GM12878 (cell line): Measurements from ENCODE around the gene COL2A1. TPM values are rescaled to one million over a fixed set of nuclear protein-coding genes. Genes with fewer than 3 reads are reported as not detected.

Experiments
- ATAC-seq: fragments of 200-7000 bp; cut with Tn5 transposase; 3 replicates; pipeline ENCODE4 v1.9.1; 2020; ENCODE audit warnings: mild to moderate bottlenecking, moderate library complexity
- BruUV-seq: library from RNA; stranded (reverse); fragments of 400-500 nt; replicated peaks from 2 replicates; lab custom pipeline; 2021; lab: Mats Ljungman, UMichigan
- CTCF ChIA-PET: fragments of 300-600 bp; sonication (Branson Sonifier 250); formaldehyde crosslinking; extraction: SDS; loops from one replicate; lab custom pipeline; 2021; ENCODE audit warnings: inconsistent platforms; lab: Yijun Ruan, JAX
- POLR2A ChIA-PET: fragments of 350-600 bp; formaldehyde crosslinking; extraction: SDS; loops from one replicate; lab custom pipeline; 2021; ENCODE audit warnings: inconsistent platforms; lab: Charles Lee
- RAD21 ChIA-PET: fragments of 300-600 bp; sonication (Branson Sonifier 250); formaldehyde crosslinking; loops from one replicate; lab custom pipeline; 2023; ENCODE audit warnings: antibody characterized with exemption; ENCODE audit not compliant: unreplicated experiment; lab: Charles Lee
- SMC1A ChIA-PET: fragments of 300-600 bp; sonication (Branson Sonifier 250); formaldehyde crosslinking; loops from one replicate; lab custom pipeline; 2023; ENCODE audit not compliant: unreplicated experiment, uncharacterized antibody; lab: Charles Lee
- DNase-seq: peaks from one replicate; pipeline ENCODE4 v3.0.0-alpha.2; 2011; ENCODE audit warnings: low read depth, low spot score
- FAIRE-seq: peaks from 3 replicates; lab custom pipeline; 2011; peaks lifted over from hg19 to GRCh38; lab: Jason Lieb, UNC
- H2AFZ ChIP-seq: 2 replicates; pipeline ENCODE4 v1.6.0; 2011; ENCODE audit warnings: low read depth, low read length, control low read depth; ENCODE audit not compliant: control insufficient read depth
- H3K27ac ChIP-seq: 2 replicates; pipeline ENCODE4 v1.5.1; 2011; ENCODE audit warnings: control low read depth; ENCODE audit not compliant: control insufficient read depth, insufficient read depth
- H3K27me3 ChIP-seq, 2 experiments: replicated peaks in 1 of 2; 2 replicates each; pipeline versions ENCODE4 v1.6.0 to v1.6.1; 2011; ENCODE audit warnings: low read length in 1 of 2; ENCODE audit not compliant: control insufficient read depth in 2 of 2, insufficient read depth in 2 of 2
- H3K36me3 ChIP-seq, 2 experiments: 2 replicates each; pipeline ENCODE4 v1.5.1; 2011; ENCODE audit warnings: low read length in 1 of 2; ENCODE audit not compliant: control insufficient read depth in 2 of 2, insufficient read depth in 2 of 2
- H3K4me1 ChIP-seq: 2 replicates; pipeline ENCODE4 v1.6.1; 2011; ENCODE audit warnings: mild to moderate bottlenecking, low read length, moderate library complexity, mixed read lengths; ENCODE audit not compliant: control insufficient read depth, insufficient read depth
- H3K4me2 ChIP-seq: 2 replicates; pipeline ENCODE4 v1.6.0; 2011; ENCODE audit warnings: control low read depth; ENCODE audit not compliant: control insufficient read depth, insufficient read depth
- H3K4me3 ChIP-seq: fragments of 200-600 bp; sonication (generic); 2 replicates; pipeline ENCODE4 v1.5.1; 2016
- H3K79me2 ChIP-seq: 2 replicates; pipeline ENCODE4 v1.6.0; 2011; ENCODE audit warnings: low read length; ENCODE audit not compliant: control insufficient read depth, insufficient read depth
- H3K9ac ChIP-seq: 2 replicates; pipeline ENCODE4 v1.8.0; 2011; ENCODE audit warnings: low read length, control low read depth, mixed read lengths; ENCODE audit not compliant: control insufficient read depth, insufficient read depth
- H3K9me3 ChIP-seq: replicated peaks from 3 replicates; pipeline ENCODE4 v1.5.1; 2011; ENCODE audit warnings: mild to moderate bottlenecking, low read length; ENCODE audit not compliant: control insufficient read depth, insufficient read depth
- H4K20me1 ChIP-seq: 2 replicates; pipeline ENCODE4 v1.6.0; 2011; ENCODE audit not compliant: control insufficient read depth, insufficient read depth
- HDAC6 ChIP-seq: fragments of 200-600 bp; sonication (generic); IDR thresholded peaks from one replicate; pipeline ENCODE4 v1.8.0; 2017; ENCODE audit warnings: antibody characterized with exemption; ENCODE audit not compliant: unreplicated experiment
- KAT2A ChIP-seq: conservative IDR thresholded peaks from 2 replicates; pipeline ENCODE4 v1.6.1; 2011; ENCODE audit warnings: low read depth, low read length; ENCODE audit not compliant: control insufficient read depth
- KDM1A ChIP-seq: fragments of 200-600 bp; sonication (generic); IDR thresholded peaks from 2 replicates; pipeline ENCODE4 v1.6.1; 2016; ENCODE audit warnings: borderline replicate concordance
- RAD21 ChIP-seq: IDR thresholded peaks from 2 replicates; pipeline ENCODE4 v1.6.1; 2011; ENCODE audit warnings: mild to moderate bottlenecking, low read depth, low read length, moderate library complexity; ENCODE audit not compliant: insufficient read depth
- RAD51 ChIP-seq: fragments of 450-650 bp; IDR thresholded peaks from 2 replicates; pipeline ENCODE4 v1.6.1; 2016; ENCODE audit warnings: moderate library complexity, mild to moderate bottlenecking, inconsistent platforms
- SMC3 ChIP-seq: IDR thresholded peaks from 2 replicates; pipeline ENCODE4 v1.6.1; 2011; ENCODE audit warnings: low read length, improper control_type of control experiment, borderline replicate concordance
- STAT1 ChIP-seq: fragments of 450-650 bp; conservative IDR thresholded peaks from 2 replicates; pipeline ENCODE4 v1.6.1; 2014; ENCODE audit warnings: antibody characterized with exemption, mild to moderate bottlenecking
- ZBTB40 ChIP-seq: fragments of 450-650 bp; IDR thresholded peaks from 2 replicates; pipeline ENCODE4 v1.6.1; 2016; ENCODE audit warnings: mild to moderate bottlenecking, moderate library complexity, borderline replicate concordance
- ZNF592 ChIP-seq: fragments of 450-650 bp; IDR thresholded peaks from 2 replicates; pipeline ENCODE4 v1.6.1; 2017; ENCODE audit warnings: mild to moderate bottlenecking, moderate library complexity
- WGBS: methylation state at CpG from one replicate; pipeline ENCODE4 v1.1.6; 2016; ENCODE audit warnings: low lambda C conversion rate; ENCODE audit not compliant: insufficient replicate concordance, insufficient coverage; ENCODE audit errors: missing lambda C conversion rate; 5-methylcytosine and 5-hydroxymethylcytosine counted together
- in situ Hi-C: fragments of 300-500 bp; cut with MboI; formaldehyde crosslinking; loops from 9 replicates; pipeline ENCODE4 v1.14.3; 2018; ENCODE audit warnings: mixed read lengths
- intact Hi-C: fragments of 100-400 bp; cut with micrococcal nuclease; formaldehyde crosslinking; loops from one replicate; pipeline ENCODE4 v1.14.2; 2022; ENCODE audit not compliant: unreplicated experiment
- polyA plus RNA-seq, 11 experiments: library from polyadenylated mRNA; depleted of rRNA in 4 of 11; unstranded in 6 of 11; stranded (reverse) in 5 of 11; fragments of >200 nt; fragmentation: Nextera tagmentation in 4 of 11; fragmentation: Illumina TruSeq in 1 of 11; extraction: Ambion mirVana in 4 of 11; extraction: Trizol in 1 of 11; gene quantifications; 1 replicate in 1 of 11; 2 replicates in 10 of 11; pipeline versions ENCODE4 v1.2.1 to v1.2.3, GENCODE V29; 2011 to 2016; ENCODE audit warnings: inconsistent platforms in 2 of 11, missing spikeins in 2 of 11, low read depth in 1 of 11
- total RNA-seq, 4 experiments: library from RNA; depleted of rRNA in 3 of 4; stranded (reverse); fragments of >200 nt in 3 of 4; fragmentation: Illumina TruSeq in 1 of 4; extraction: Trizol in 1 of 4; gene quantifications; 2 replicates each; pipeline versions ENCODE4 v1.2.1 to v1.2.3, GENCODE V29; 2013 to 2021
- TF ChIP-seq, protein P1 (sequence below): IDR thresholded peaks from 2 replicates; pipeline ENCODE4 v1.6.1; 2012; ENCODE audit warnings: low read depth, low read length, improper control_type of control experiment
- TF ChIP-seq, protein P2 (sequence below): IDR thresholded peaks from 2 replicates; pipeline ENCODE4 v1.6.1; 2011; ENCODE audit warnings: mild to moderate bottlenecking, low read depth, low read length, moderate library complexity; ENCODE audit not compliant: insufficient replicate concordance
- TF ChIP-seq, protein P3 (sequence below): IDR thresholded peaks from 2 replicates; pipeline ENCODE4 v1.6.1; 2011; ENCODE audit warnings: low read depth, low read length, improper control_type of control experiment, borderline replicate concordance

Gene COL2A1
- total and polyA plus RNA-seq, 10 of the 15 experiments (the other 5 are each of a cell fraction or from before 2014, with no cell fraction given), result 0.06 to 0.67 (median 0.19) TPM; not detected in 1

GRCh38 chr12:47984331-47984801 lies 19.9 kb downstream of the COL2A1 start:
- Histone ChIP-seq H3K4me1 (peaks cover under 1% of the 10 kb centered on the region), H3K9me3 (no peaks in the 10 kb centered on the region), H3K4me2 (no peak overlapping the region), H3K36me3 (no peaks in the 10 kb centered on the region), H4K20me1 (no peaks in the 10 kb centered on the region), H2AFZ (no peak overlapping the region), H3K27ac (no peak overlapping the region), H3K79me2 (no peaks in the 10 kb centered on the region), H3K27me3 (no peaks in the 10 kb centered on the region; a peak in 3 of 4 replicates), H3K4me3 (no peak overlapping the region), H3K9ac (no peak overlapping the region)
- WGBS, result 54% methylated on average over 8 of the region's 8 CpGs
- DNase-seq, result no peak
- ChIA-PET CTCF (interaction anchor here (1.4 kb wide), 1 partner anchor 21 kb away, joined by 5 read pairs; the partner anchor contains the start of gene TMEM106C), SMC1A (no interaction called here), POLR2A (no interaction called here), RAD21 (no interaction called here)
- ATAC-seq, result no peak
- BruUV-seq, result no TSS peak
- in situ Hi-C loops (no loop called here), intact Hi-C loops (no loop called here)
- no peak for FAIRE-seq
- TF ChIP-seq SMC3 (no peak), KAT2A (no peak), ZBTB40 (no peak), KDM1A (no peak), STAT1 (no peak), RAD21 (no peak), ZNF592 (no peak), RAD51 (no peak), HDAC6 (no peak)
- TF ChIP-seq, protein P1, sequence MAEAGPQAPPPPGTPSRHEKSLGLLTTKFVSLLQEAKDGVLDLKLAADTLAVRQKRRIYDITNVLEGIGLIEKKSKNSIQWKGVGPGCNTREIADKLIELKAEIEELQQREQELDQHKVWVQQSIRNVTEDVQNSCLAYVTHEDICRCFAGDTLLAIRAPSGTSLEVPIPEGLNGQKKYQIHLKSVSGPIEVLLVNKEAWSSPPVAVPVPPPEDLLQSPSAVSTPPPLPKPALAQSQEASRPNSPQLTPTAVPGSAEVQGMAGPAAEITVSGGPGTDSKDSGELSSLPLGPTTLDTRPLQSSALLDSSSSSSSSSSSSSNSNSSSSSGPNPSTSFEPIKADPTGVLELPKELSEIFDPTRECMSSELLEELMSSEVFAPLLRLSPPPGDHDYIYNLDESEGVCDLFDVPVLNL, result no peak
- TF ChIP-seq, protein P2, sequence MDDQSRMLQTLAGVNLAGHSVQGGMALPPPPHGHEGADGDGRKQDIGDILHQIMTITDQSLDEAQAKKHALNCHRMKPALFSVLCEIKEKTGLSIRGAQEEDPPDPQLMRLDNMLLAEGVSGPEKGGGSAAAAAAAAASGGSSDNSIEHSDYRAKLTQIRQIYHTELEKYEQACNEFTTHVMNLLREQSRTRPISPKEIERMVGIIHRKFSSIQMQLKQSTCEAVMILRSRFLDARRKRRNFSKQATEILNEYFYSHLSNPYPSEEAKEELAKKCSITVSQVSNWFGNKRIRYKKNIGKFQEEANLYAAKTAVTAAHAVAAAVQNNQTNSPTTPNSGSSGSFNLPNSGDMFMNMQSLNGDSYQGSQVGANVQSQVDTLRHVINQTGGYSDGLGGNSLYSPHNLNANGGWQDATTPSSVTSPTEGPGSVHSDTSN, result no peak
- TF ChIP-seq, protein P3, sequence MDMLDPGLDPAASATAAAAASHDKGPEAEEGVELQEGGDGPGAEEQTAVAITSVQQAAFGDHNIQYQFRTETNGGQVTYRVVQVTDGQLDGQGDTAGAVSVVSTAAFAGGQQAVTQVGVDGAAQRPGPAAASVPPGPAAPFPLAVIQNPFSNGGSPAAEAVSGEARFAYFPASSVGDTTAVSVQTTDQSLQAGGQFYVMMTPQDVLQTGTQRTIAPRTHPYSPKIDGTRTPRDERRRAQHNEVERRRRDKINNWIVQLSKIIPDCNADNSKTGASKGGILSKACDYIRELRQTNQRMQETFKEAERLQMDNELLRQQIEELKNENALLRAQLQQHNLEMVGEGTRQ, result no peak
